ENCODE results near the gene IL1R1.

The IL1R1 gene

DNA sequence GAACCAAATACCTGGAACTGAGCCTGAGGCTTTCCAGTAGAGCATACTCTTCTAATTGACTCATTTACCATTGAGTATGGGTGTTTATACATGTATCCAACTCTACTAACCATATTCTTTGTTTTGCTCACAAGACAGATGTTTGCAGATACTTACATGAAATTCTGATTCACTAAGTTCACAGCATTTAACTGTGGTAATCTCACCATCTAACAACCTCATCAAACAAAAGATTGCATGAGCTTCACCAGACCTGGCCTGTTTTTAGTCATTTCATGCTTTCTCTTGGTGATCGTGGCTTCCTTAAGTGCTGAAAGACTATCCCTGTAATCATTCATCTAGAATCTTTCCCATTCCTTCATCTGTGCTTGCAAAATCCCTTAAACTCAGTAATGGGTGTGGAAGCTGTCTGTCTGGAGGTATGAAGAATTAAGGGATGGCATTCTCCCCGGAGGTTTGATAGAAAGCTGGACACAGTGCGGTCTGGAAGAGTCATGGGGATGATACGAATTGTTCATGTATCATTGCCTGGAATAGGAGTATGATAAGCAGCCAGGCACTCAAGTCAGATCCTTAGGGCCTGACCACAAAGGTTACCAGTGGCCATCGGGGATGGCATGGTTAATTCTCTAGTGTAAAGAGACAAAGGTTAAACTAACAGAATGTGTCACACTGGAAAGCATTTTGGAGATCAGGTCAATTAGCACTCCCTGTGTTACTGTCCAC lies 42.0 kb upstream of the IL1R1 start:
- no peak for TF ChIP-seq CEBPB (IDR thresholded peaks at IDR 0.05)
- TF ChIP-seq YY1 (IDR thresholded peaks at IDR 0.05; ENCODE audit: low read depth) = no peak
- no peak for TF ChIP-seq RAD21 (IDR thresholded peaks at IDR 0.05; ENCODE audit: low read depth)
- no peak for TF ChIP-seq USF1 (IDR thresholded peaks at IDR 0.05)
- no peak for TF ChIP-seq EP300 (IDR thresholded peaks at IDR 0.05; ENCODE audit: borderline replicate concordance)
- TF ChIP-seq ZBTB7A (IDR thresholded peaks at IDR 0.05; ENCODE audit: low read depth) = no peak
- no peak for TF ChIP-seq TCF12 (IDR thresholded peaks at IDR 0.05; ENCODE audit: low read depth)
- TF ChIP-seq, protein P1, sequence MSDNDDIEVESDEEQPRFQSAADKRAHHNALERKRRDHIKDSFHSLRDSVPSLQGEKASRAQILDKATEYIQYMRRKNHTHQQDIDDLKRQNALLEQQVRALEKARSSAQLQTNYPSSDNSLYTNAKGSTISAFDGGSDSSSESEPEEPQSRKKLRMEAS (IDR thresholded peaks at IDR 0.05) = no peak
- TF ChIP-seq TAF1 (IDR thresholded peaks at IDR 0.05; ENCODE audit: low read depth) = no peak
- TF ChIP-seq FOXM1 (IDR thresholded peaks at IDR 0.05; ENCODE audit: borderline replicate concordance, low read depth) = no peak
- no peak for TF ChIP-seq EGR1 (IDR thresholded peaks at IDR 0.05)
- TF ChIP-seq, protein P2, sequence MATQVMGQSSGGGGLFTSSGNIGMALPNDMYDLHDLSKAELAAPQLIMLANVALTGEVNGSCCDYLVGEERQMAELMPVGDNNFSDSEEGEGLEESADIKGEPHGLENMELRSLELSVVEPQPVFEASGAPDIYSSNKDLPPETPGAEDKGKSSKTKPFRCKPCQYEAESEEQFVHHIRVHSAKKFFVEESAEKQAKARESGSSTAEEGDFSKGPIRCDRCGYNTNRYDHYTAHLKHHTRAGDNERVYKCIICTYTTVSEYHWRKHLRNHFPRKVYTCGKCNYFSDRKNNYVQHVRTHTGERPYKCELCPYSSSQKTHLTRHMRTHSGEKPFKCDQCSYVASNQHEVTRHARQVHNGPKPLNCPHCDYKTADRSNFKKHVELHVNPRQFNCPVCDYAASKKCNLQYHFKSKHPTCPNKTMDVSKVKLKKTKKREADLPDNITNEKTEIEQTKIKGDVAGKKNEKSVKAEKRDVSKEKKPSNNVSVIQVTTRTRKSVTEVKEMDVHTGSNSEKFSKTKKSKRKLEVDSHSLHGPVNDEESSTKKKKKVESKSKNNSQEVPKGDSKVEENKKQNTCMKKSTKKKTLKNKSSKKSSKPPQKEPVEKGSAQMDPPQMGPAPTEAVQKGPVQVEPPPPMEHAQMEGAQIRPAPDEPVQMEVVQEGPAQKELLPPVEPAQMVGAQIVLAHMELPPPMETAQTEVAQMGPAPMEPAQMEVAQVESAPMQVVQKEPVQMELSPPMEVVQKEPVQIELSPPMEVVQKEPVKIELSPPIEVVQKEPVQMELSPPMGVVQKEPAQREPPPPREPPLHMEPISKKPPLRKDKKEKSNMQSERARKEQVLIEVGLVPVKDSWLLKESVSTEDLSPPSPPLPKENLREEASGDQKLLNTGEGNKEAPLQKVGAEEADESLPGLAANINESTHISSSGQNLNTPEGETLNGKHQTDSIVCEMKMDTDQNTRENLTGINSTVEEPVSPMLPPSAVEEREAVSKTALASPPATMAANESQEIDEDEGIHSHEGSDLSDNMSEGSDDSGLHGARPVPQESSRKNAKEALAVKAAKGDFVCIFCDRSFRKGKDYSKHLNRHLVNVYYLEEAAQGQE (IDR thresholded peaks at IDR 0.05; ENCODE audit: low read depth) = no peak
- TF ChIP-seq NFIC (IDR thresholded peaks at IDR 0.05) = no peak

DNA sequence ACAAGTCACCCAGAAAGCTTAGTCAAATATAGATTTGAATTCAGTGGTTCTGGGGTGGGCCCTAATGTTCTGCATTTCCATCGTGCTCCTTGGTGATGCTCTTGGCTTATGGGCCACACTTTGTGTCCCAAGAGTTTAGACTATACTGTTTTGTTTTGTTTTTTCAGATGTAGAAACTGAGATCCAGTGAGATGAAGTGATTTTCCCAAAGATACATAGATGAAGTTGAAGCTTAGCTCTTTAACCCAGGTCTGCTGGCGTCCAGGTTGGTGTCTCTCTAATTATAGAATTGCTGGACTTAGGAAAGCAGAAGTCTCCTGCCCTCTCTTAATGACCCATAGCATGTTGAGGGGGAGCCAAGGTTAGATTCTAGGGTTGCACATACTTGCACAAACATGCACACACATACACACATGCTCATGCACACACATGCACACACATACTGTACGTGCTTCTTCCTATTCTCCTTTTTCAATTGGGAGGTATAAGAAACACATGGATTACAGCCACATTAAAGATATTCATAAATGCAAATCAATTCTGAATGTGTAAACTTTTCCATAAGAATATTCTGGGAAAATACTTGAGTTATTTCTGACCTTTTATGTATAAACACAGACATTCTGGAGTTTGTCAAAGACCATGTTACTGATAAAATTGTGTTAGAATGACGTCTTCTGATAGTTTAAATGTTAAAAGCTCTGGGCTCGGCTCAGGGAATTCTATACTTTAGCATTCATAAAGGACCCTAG lies 41.3 kb upstream of the IL1R1 start:
- TF ChIP-seq TAF1 (IDR thresholded peaks at IDR 0.05; ENCODE audit: low read depth) (no peak), RAD21 (IDR thresholded peaks at IDR 0.05; ENCODE audit: low read depth) (no peak), TCF12 (IDR thresholded peaks at IDR 0.05; ENCODE audit: low read depth) (no peak), CEBPB (IDR thresholded peaks at IDR 0.05) (no peak), YY1 (IDR thresholded peaks at IDR 0.05; ENCODE audit: low read depth) (no peak), ZBTB7A (IDR thresholded peaks at IDR 0.05; ENCODE audit: low read depth) (no peak), USF1 (IDR thresholded peaks at IDR 0.05) (no peak), NFIC (IDR thresholded peaks at IDR 0.05) (no peak), FOXM1 (IDR thresholded peaks at IDR 0.05; ENCODE audit: borderline replicate concordance, low read depth) (no peak), EP300 (IDR thresholded peaks at IDR 0.05; ENCODE audit: borderline replicate concordance) (no peak), EGR1 (IDR thresholded peaks at IDR 0.05) (no peak), CREB1 (IDR thresholded peaks at IDR 0.05; ENCODE audit: low read depth) (no peak), TEAD4 (IDR thresholded peaks at IDR 0.05) (no peak)
- TF ChIP-seq, protein P1 (IDR thresholded peaks at IDR 0.05) = no peak
- TF ChIP-seq, protein P2 (IDR thresholded peaks at IDR 0.05; ENCODE audit: low read depth) = no peak

DNA sequence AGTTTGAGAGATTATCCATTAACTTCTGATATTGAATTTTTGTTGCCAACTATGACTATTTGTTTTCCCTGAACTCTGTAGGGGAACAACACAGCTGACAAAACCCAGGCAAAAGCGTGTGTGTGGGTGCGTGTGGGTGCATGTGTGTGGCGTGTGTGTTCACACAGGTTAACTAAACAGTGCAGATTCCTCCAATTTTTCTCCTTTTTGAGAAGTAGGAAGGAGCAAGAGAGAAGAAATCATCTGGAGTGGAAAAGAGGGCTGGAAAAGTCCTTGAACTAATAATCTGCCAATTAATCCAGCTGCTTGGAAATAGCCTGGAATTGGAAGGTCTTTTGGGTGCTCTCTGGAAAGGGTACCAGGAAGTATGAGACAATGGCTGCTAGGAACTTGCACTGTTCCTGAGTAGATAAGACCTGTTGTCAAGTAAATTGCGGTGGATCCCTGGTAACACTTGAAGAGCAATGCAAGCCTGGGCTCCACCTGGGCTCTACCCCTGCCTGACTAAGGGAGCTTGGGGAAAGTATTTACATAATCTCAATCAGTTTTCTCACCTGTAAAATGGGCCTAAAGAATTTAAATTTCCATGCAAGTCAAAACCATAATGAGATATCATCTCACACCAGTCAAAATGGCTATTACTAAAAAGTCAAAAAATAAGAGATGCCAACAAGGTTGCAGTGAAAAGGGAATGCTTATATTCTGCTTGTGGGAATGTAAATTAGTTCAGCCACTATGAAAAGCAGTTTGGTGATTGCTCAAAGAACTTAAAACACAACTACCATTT lies 40.5 kb upstream of the IL1R1 start:
- TF ChIP-seq, protein P1 (IDR thresholded peaks at IDR 0.05) = no peak
- TF ChIP-seq, protein P2 (IDR thresholded peaks at IDR 0.05; ENCODE audit: low read depth) = no peak
- TF ChIP-seq TEAD4 (IDR thresholded peaks at IDR 0.05) (no peak), ZBTB7A (IDR thresholded peaks at IDR 0.05; ENCODE audit: low read depth) (no peak), EP300 (IDR thresholded peaks at IDR 0.05; ENCODE audit: borderline replicate concordance) (no peak), CEBPB (IDR thresholded peaks at IDR 0.05) (no peak), YY1 (IDR thresholded peaks at IDR 0.05; ENCODE audit: low read depth) (no peak), TAF1 (IDR thresholded peaks at IDR 0.05; ENCODE audit: low read depth) (no peak), RAD21 (IDR thresholded peaks at IDR 0.05; ENCODE audit: low read depth) (no peak), EGR1 (IDR thresholded peaks at IDR 0.05) (no peak), NFIC (IDR thresholded peaks at IDR 0.05) (no peak), USF1 (IDR thresholded peaks at IDR 0.05) (no peak), FOXM1 (IDR thresholded peaks at IDR 0.05; ENCODE audit: borderline replicate concordance, low read depth) (no peak)

Data from Ishikawa (cell line).